CD4-positive, alpha-beta T cell treated with Interleukin-6 at 100 ng/mL for 8 hours (primary cell): Measurements from ENCODE around the gene FAM168B.

Experiments
- DNase-seq: peaks from one replicate; pipeline ENCODE4 v3.0.0-alpha.2; 2020; ENCODE audit warnings: mixed read lengths, low spot score

FAM168B gene

GRCh38 chr2:131039908-131040660, 53.2 kb downstream of the FAM168B start:
- peak; percentile 25 for DNase-seq

GRCh38 chr2:131039535-131039907, 53.7 kb downstream of the FAM168B start:
- no peak for DNase-seq

GRCh38 chr2:131039101-131039440, 54.2 kb downstream of the FAM168B start:
- DNase-seq: no peak

GRCh38 chr2:131038258-131039100, 54.8 kb downstream of the FAM168B start:
- no peak for DNase-seq

- DNase-seq: no peak
These were observed 55.6 kb downstream of the FAM168B start for GRCh38 chr2:131037398-131038257.

GRCh38 chr2:131036696-131037397, 56.4 kb downstream of the FAM168B start:
- no peak for DNase-seq

- DNase-seq: no peak
These were observed 57.0 kb downstream of the FAM168B start for GRCh38 chr2:131036269-131036668.

- no peak for DNase-seq
These were observed 57.4 kb downstream of the FAM168B start for GRCh38 chr2:131035826-131036231.

- no peak for DNase-seq
These were observed 58.0 kb downstream of the FAM168B start for GRCh38 chr2:131035112-131035825.

GRCh38 chr2:131034122-131035051, 58.9 kb downstream of the FAM168B start:
- no peak for DNase-seq

- DNase-seq: no peak
These were observed 59.5 kb downstream of the FAM168B start for GRCh38 chr2:131033786-131034121.

GRCh38 chr2:131032393-131032836, 60.8 kb downstream of the FAM168B start:
- DNase-seq: no peak

- DNase-seq: no peak
These were observed 61.4 kb downstream of the FAM168B start for GRCh38 chr2:131031875-131032274.

GRCh38 chr2:131031431-131031841, 61.8 kb downstream of the FAM168B start:
- no peak for DNase-seq

GRCh38 chr2:131030478-131030971, 62.7 kb downstream of the FAM168B start:
- no peak for DNase-seq

GRCh38 chr2:131029812-131030211, 63.4 kb downstream of the FAM168B start:
- DNase-seq: no peak

GRCh38 chr2:131027566-131028528, 65.4 kb downstream of the FAM168B start:
- DNase-seq: no peak

GRCh38 chr2:131026919-131027318, 66.3 kb downstream of the FAM168B start:
- no peak for DNase-seq

- DNase-seq: no peak
These were observed 69.5 kb downstream of the FAM168B start for GRCh38 chr2:131023758-131024157.
